RPMI8226 (cell line): Measurements from ENCODE around the gene ZNF384.

Experiments used
- DNase-seq: peaks from one replicate; pipeline ENCODE4 v3.0.0-alpha.2; 2015

The ZNF384 gene

GRCh38 chr12:6620137-6620884, 68.9 kb downstream of the ZNF384 start:
- DNase-seq: no peak

GRCh38 chr12:6618483-6619225, 70.5 kb downstream of the ZNF384 start:
- no peak for DNase-seq
